Measurements from ENCODE around the gene ASTN2.
"Not testable (repeated sequence)": the region's sequence is repeated elsewhere in the genome, so short reads cannot be mapped to it uniquely, and the experiment has no call there.

The ASTN2 gene

GRCh38 chr9:116898131-116898530 is 516.7 kb downstream of the ASTN2 start:
- in situ Hi-C loops (cut with MboI; ENCODE audit: low sequenced_read_pairs) = not testable (repeated sequence)

- in situ Hi-C loops (cut with MboI; ENCODE audit: low sequenced_read_pairs) = no loop called here
These were observed 517.7 kb downstream of the ASTN2 start for GRCh38 chr9:116897201-116897600.

GRCh38 chr9:116895961-116896360 is 518.9 kb downstream of the ASTN2 start:
- in situ Hi-C loops (cut with MboI; ENCODE audit: low sequenced_read_pairs) = no loop called here

GRCh38 chr9:116891424-116891823 is 523.4 kb downstream of the ASTN2 start:
- in situ Hi-C loops (cut with MboI; ENCODE audit: low sequenced_read_pairs) = no loop called here

- in situ Hi-C loops (cut with MboI; ENCODE audit: low sequenced_read_pairs) = not testable (repeated sequence)
These were observed 526.4 kb downstream of the ASTN2 start for GRCh38 chr9:116888476-116888875.

GRCh38 chr9:116888066-116888465 is 526.8 kb downstream of the ASTN2 start:
- in situ Hi-C loops (cut with MboI; ENCODE audit: low sequenced_read_pairs) = no loop called here

GRCh38 chr9:116883676-116884075 is 531.2 kb downstream of the ASTN2 start:
- in situ Hi-C loops (cut with MboI; ENCODE audit: low sequenced_read_pairs) = no loop called here

- in situ Hi-C loops (cut with MboI; ENCODE audit: low sequenced_read_pairs) = no loop called here
These were observed 537.8 kb downstream of the ASTN2 start for GRCh38 chr9:116877072-116877471.

GRCh38 chr9:116875576-116875975 is 539.3 kb downstream of the ASTN2 start:
- in situ Hi-C loops (cut with MboI; ENCODE audit: low sequenced_read_pairs) = no loop called here

GRCh38 chr9:116873937-116874914 is 540.6 kb downstream of the ASTN2 start:
- in situ Hi-C loops (cut with MboI; ENCODE audit: low sequenced_read_pairs) = no loop called here

- in situ Hi-C loops (cut with MboI; ENCODE audit: low sequenced_read_pairs) = no loop called here
These were observed 541.4 kb downstream of the ASTN2 start for GRCh38 chr9:116873491-116873890.

- in situ Hi-C loops (cut with MboI; ENCODE audit: low sequenced_read_pairs) = no loop called here
These were observed 544.3 kb downstream of the ASTN2 start for GRCh38 chr9:116870566-116870965.

- in situ Hi-C loops (cut with MboI; ENCODE audit: low sequenced_read_pairs) = no loop called here
These were observed 546.7 kb downstream of the ASTN2 start for GRCh38 chr9:116868201-116868600.

- in situ Hi-C loops (cut with MboI; ENCODE audit: low sequenced_read_pairs) = no loop called here
These were observed 553.5 kb downstream of the ASTN2 start for GRCh38 chr9:116861321-116861720.

GRCh38 chr9:116860509-116861120 is 554.2 kb downstream of the ASTN2 start:
- in situ Hi-C loops (cut with MboI; ENCODE audit: low sequenced_read_pairs) = no loop called here

- in situ Hi-C loops (cut with MboI; ENCODE audit: low sequenced_read_pairs) = no loop called here
These were observed 555.1 kb downstream of the ASTN2 start for GRCh38 chr9:116859763-116860162.

- in situ Hi-C loops (cut with MboI; ENCODE audit: low sequenced_read_pairs) = no loop called here
These were observed 557.5 kb downstream of the ASTN2 start for GRCh38 chr9:116857321-116857720.

GRCh38 chr9:116855881-116856662 is 558.8 kb downstream of the ASTN2 start:
- in situ Hi-C loops (cut with MboI; ENCODE audit: low sequenced_read_pairs) = no loop called here

GRCh38 chr9:116849721-116850120 is 565.1 kb downstream of the ASTN2 start:
- in situ Hi-C loops (cut with MboI; ENCODE audit: low sequenced_read_pairs) = no loop called here

GRCh38 chr9:116844621-116845020 is 570.2 kb downstream of the ASTN2 start:
- in situ Hi-C loops (cut with MboI; ENCODE audit: low sequenced_read_pairs) = no loop called here

GRCh38 chr9:116843863-116844620 is 570.8 kb downstream of the ASTN2 start:
- in situ Hi-C loops (cut with MboI; ENCODE audit: low sequenced_read_pairs) = no loop called here
